BLaER1 treated with 17β-estradiol and CSF1 and Interleukin-3, amounts not matched to agents 10 nM and 100 nM (cell line): Measurements from ENCODE around the gene DNM3.

ENCODE experiments used
- H3K27ac ChIP-seq, 11 experiments: shearing (Covaris generic); formaldehyde crosslinking; 2 replicates each; pipeline ENCODE4 v1.8.1; 2022
- H3K27me3 ChIP-seq, 11 experiments: shearing (Covaris generic); formaldehyde crosslinking; 2 replicates each; pipeline ENCODE4 v1.8.1; 2022
- H3K36me3 ChIP-seq, 11 experiments: shearing (Covaris generic); formaldehyde crosslinking; 2 replicates each; pipeline ENCODE4 v1.8.1; 2022
- H3K4me1 ChIP-seq, 10 experiments: shearing (Covaris generic); formaldehyde crosslinking; 2 replicates each; pipeline ENCODE4 v1.8.1; 2022
- H3K4me2 ChIP-seq, 11 experiments: shearing (Covaris generic); formaldehyde crosslinking; 2 replicates each; pipeline ENCODE4 v1.8.1; 2022
- H3K4me3 ChIP-seq, 10 experiments: shearing (Covaris generic); formaldehyde crosslinking; 2 replicates each; pipeline ENCODE4 v1.8.1; 2022
- H3K9ac ChIP-seq, 11 experiments: shearing (Covaris generic); formaldehyde crosslinking; 2 replicates each; pipeline ENCODE4 v1.8.1; 2022
- H3K9me3 ChIP-seq, 11 experiments: shearing (Covaris generic); formaldehyde crosslinking; replicated peaks in 1 of 11; 2 replicates each; pipeline ENCODE4 v1.8.1; 2022
- H4K20me1 ChIP-seq, 11 experiments: shearing (Covaris generic); formaldehyde crosslinking; 2 replicates each; pipeline ENCODE4 v1.8.1; 2022
- Cebpa-rat ChIP-seq, 11 experiments: shearing (Covaris generic); IDR thresholded peaks; 2 replicates each; pipeline ENCODE4 v1.8.1; 2022

The DNM3 gene

DNA sequence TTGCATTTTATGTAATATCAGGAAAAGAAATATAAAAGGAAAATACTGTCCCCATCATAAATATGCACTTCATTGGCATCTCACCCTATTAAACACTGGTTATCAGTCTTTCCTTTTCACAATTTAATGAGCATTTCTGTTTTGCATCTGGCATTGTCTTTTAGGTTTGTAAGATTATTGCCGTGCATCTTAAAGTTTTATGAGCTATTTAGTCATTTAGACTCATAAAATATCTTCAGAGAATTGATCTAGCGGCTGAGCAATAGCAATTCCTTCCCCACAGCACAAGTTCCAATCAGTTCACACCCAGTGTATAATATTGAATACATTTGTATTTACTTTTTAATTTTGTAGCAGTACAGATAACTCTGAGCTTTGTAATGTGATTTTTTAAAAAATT lies 466.8 kb downstream of the DNM3 start:
- no peaks in the 10 kb centered on the region for H3K27me3 ChIP-seq
- H3K4me2 ChIP-seq, result no peak overlapping the region
- H3K9me3 ChIP-seq, result no peaks in the 10 kb centered on the region
- no peak for TF ChIP-seq Cebpa-rat (IDR thresholded peaks at IDR 0.05)
- no peaks in the 10 kb centered on the region for H4K20me1 ChIP-seq
- no peak overlapping the region for H3K9ac ChIP-seq
- no peak overlapping the region for H3K4me3 ChIP-seq
- no peaks in the 10 kb centered on the region for H3K4me1 ChIP-seq
- no peak overlapping the region for H3K27ac ChIP-seq
- no peaks in the 10 kb centered on the region for H3K36me3 ChIP-seq

- no peaks in the 10 kb centered on the region for H3K9me3 ChIP-seq
- H3K4me3 ChIP-seq, result no peak overlapping the region
- H3K4me1 ChIP-seq, result no peaks in the 10 kb centered on the region
- H3K36me3 ChIP-seq, result no peaks in the 10 kb centered on the region
- no peak overlapping the region for H3K27ac ChIP-seq
- no peak for TF ChIP-seq Cebpa-rat (IDR thresholded peaks at IDR 0.05)
- H3K9ac ChIP-seq, result no peak overlapping the region
- H4K20me1 ChIP-seq, result no peaks in the 10 kb centered on the region
- no peak overlapping the region for H3K4me2 ChIP-seq
- no peaks in the 10 kb centered on the region for H3K27me3 ChIP-seq
Measured at GRCh38 chr1:172308577-172308976, 467.3 kb downstream of the DNM3 start.

GRCh38 chr1:172320733-172321132 lies 479.4 kb downstream of the DNM3 start:
- Histone ChIP-seq H3K4me1 (no peaks in the 10 kb centered on the region), H3K4me3 (no peak overlapping the region), H3K27me3 (no peaks in the 10 kb centered on the region), H3K27ac (no peak overlapping the region), H4K20me1 (no peaks in the 10 kb centered on the region), H3K9ac (no peak overlapping the region), H3K9me3 (no peaks in the 10 kb centered on the region), H3K4me2 (no peak overlapping the region), H3K36me3 (no peaks in the 10 kb centered on the region)
- no peak for TF ChIP-seq Cebpa-rat (IDR thresholded peaks at IDR 0.05)

- Histone ChIP-seq H3K27me3 (no peaks in the 10 kb centered on the region), H3K4me3 (no peak overlapping the region), H3K9ac (no peak overlapping the region), H3K27ac (no peak overlapping the region), H3K4me1 (no peaks in the 10 kb centered on the region), H3K9me3 (no peaks in the 10 kb centered on the region), H3K4me2 (no peak overlapping the region), H3K36me3 (no peaks in the 10 kb centered on the region), H4K20me1 (no peaks in the 10 kb centered on the region)
- TF ChIP-seq Cebpa-rat (IDR thresholded peaks at IDR 0.05), result no peak
Measured at GRCh38 chr1:172321451-172321850, 480.2 kb downstream of the DNM3 start.

- no peaks in the 10 kb centered on the region for H3K9me3 ChIP-seq
- H3K27me3 ChIP-seq, result no peaks in the 10 kb centered on the region
- H3K9ac ChIP-seq, result no peak overlapping the region
- no peaks in the 10 kb centered on the region for H3K36me3 ChIP-seq
- H3K4me2 ChIP-seq, result no peak overlapping the region
- H4K20me1 ChIP-seq, result no peaks in the 10 kb centered on the region
- no peak overlapping the region for H3K27ac ChIP-seq
- H3K4me3 ChIP-seq, result no peak overlapping the region
- no peak for TF ChIP-seq Cebpa-rat (IDR thresholded peaks at IDR 0.05)
- no peaks in the 10 kb centered on the region for H3K4me1 ChIP-seq
Measured at GRCh38 chr1:172322219-172323061, 481.1 kb downstream of the DNM3 start.

- Histone ChIP-seq H3K9ac (no peak overlapping the region), H3K4me1 (no peaks in the 10 kb centered on the region), H3K4me2 (no peak overlapping the region), H3K4me3 (no peak overlapping the region), H3K27ac (no peak overlapping the region), H3K9me3 (peaks cover 0 to 7% (median 0%) of the 10 kb centered on the region in 11 experiments; a peak in 3 of 22 replicates), H4K20me1 (no peaks in the 10 kb centered on the region), H3K27me3 (no peaks in the 10 kb centered on the region), H3K36me3 (no peaks in the 10 kb centered on the region)
- TF ChIP-seq Cebpa-rat (IDR thresholded peaks at IDR 0.05), result no peak
Measured at GRCh38 chr1:172323686-172324085, 482.4 kb downstream of the DNM3 start.

- H3K27me3 ChIP-seq, result no peaks in the 10 kb centered on the region
- TF ChIP-seq Cebpa-rat (IDR thresholded peaks at IDR 0.05), result no peak
- peaks cover 0 to 7% (median 0%) of the 10 kb centered on the region in 11 experiments; a peak in 3 of 22 replicates for H3K9me3 ChIP-seq
- no peaks in the 10 kb centered on the region for H4K20me1 ChIP-seq
- no peak overlapping the region for H3K9ac ChIP-seq
- no peaks in the 10 kb centered on the region for H3K4me1 ChIP-seq
- H3K36me3 ChIP-seq, result no peaks in the 10 kb centered on the region
- no peak overlapping the region for H3K27ac ChIP-seq
- H3K4me3 ChIP-seq, result no peak overlapping the region
- no peak overlapping the region for H3K4me2 ChIP-seq
Measured at GRCh38 chr1:172324086-172324485, 482.8 kb downstream of the DNM3 start.

GRCh38 chr1:172324761-172325160 lies 483.5 kb downstream of the DNM3 start:
- no peak overlapping the region for H3K27ac ChIP-seq
- H3K4me2 ChIP-seq, result no peak overlapping the region
- H4K20me1 ChIP-seq, result no peaks in the 10 kb centered on the region
- H3K27me3 ChIP-seq, result no peaks in the 10 kb centered on the region
- peaks cover 0 to 7% (median 0%) of the 10 kb centered on the region in 11 experiments; a peak in 3 of 22 replicates for H3K9me3 ChIP-seq
- H3K36me3 ChIP-seq, result no peaks in the 10 kb centered on the region
- no peak overlapping the region for H3K4me3 ChIP-seq
- no peak for TF ChIP-seq Cebpa-rat (IDR thresholded peaks at IDR 0.05)
- no peaks in the 10 kb centered on the region for H3K4me1 ChIP-seq
- H3K9ac ChIP-seq, result no peak overlapping the region

- Histone ChIP-seq H3K27me3 (no peaks in the 10 kb centered on the region), H3K36me3 (no peaks in the 10 kb centered on the region), H3K4me3 (no peak overlapping the region), H4K20me1 (no peaks in the 10 kb centered on the region), H3K4me2 (no peak overlapping the region), H3K4me1 (no peaks in the 10 kb centered on the region), H3K27ac (no peak overlapping the region), H3K9me3 (peaks cover 0 to 7% (median 0%) of the 10 kb centered on the region in 11 experiments; a peak in 3 of 22 replicates), H3K9ac (no peak overlapping the region)
- TF ChIP-seq Cebpa-rat (IDR thresholded peaks at IDR 0.05), result no peak
Measured at GRCh38 chr1:172325531-172325930, 484.2 kb downstream of the DNM3 start.

DNA sequence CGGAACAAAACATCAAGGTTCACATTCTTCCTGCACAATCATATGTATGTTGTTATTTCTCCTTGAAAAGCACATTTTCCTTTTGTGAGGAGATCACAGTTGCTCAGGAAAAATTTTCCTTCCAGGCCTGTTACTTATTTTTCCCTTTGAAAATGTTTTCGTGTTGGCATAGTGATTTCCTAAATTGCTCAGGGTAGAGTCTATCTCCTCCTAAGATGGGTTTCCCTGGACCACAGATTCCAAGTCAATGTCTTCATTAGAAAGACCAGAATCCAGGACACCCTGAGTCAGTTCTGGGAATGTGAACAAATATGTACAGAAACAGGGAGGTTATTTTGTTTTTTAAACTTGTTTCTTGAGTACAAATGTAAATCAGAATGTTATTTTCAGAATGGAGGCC lies 484.8 kb downstream of the DNM3 start:
- peaks cover 0 to 7% (median 0%) of the 10 kb centered on the region in 11 experiments; a peak in 3 of 22 replicates for H3K9me3 ChIP-seq
- no peak overlapping the region for H3K9ac ChIP-seq
- no peaks in the 10 kb centered on the region for H3K4me1 ChIP-seq
- no peaks in the 10 kb centered on the region for H4K20me1 ChIP-seq
- no peak overlapping the region for H3K4me2 ChIP-seq
- H3K27ac ChIP-seq, result no peak overlapping the region
- H3K36me3 ChIP-seq, result no peaks in the 10 kb centered on the region
- no peaks in the 10 kb centered on the region for H3K27me3 ChIP-seq
- no peak overlapping the region for H3K4me3 ChIP-seq
- no peak for TF ChIP-seq Cebpa-rat (IDR thresholded peaks at IDR 0.05)
